H9 (cell line): ENCODE results near the gene PGRMC1. TPM values are rescaled to one million over a fixed set of nuclear protein-coding genes. Genes with fewer than 3 reads are reported as not detected.

ENCODE experiments used
- DNase-seq: peaks from one replicate; pipeline ENCODE4 v3.0.0-alpha.2; 2017
- H2AFZ ChIP-seq: one replicate; pipeline ENCODE4 v1.6.1; 2013; ENCODE audit warnings: mild to moderate bottlenecking, low read length, control low read depth, moderate library complexity
- H2AK5ac ChIP-seq: 2 replicates; pipeline ENCODE4 v1.6.1; 2013; ENCODE audit warnings: low read length, control low read depth, mixed read lengths; ENCODE audit not compliant: insufficient read length
- H2BK120ac ChIP-seq: one replicate; pipeline ENCODE4 v1.6.1; 2013; ENCODE audit warnings: low read depth, mild to moderate bottlenecking, low read length, control low read depth, inconsistent platforms; ENCODE audit not compliant: poor library complexity, severe bottlenecking
- H2BK12ac ChIP-seq: 2 replicates; pipeline ENCODE4 v1.6.1; 2013; ENCODE audit warnings: low read length, control low read depth, mixed read lengths, low read depth; ENCODE audit not compliant: insufficient read length
- H2BK15ac ChIP-seq: 2 replicates; pipeline ENCODE4 v1.6.1; 2013; ENCODE audit warnings: low read depth, low read length, control low read depth
- H2BK20ac ChIP-seq: one replicate; pipeline ENCODE4 v1.6.1; 2013; ENCODE audit warnings: low read depth, mild to moderate bottlenecking, low read length, control low read depth, inconsistent platforms; ENCODE audit not compliant: poor library complexity, severe bottlenecking
- H2BK5ac ChIP-seq: 2 replicates; pipeline ENCODE4 v1.6.1; 2013; ENCODE audit warnings: low read length, control low read depth, mixed read lengths; ENCODE audit not compliant: insufficient read length
- H3K14ac ChIP-seq: 2 replicates; pipeline ENCODE4 v1.6.1; 2013; ENCODE audit warnings: low read length, control low read depth; ENCODE audit not compliant: insufficient read depth
- H3K18ac ChIP-seq: 2 replicates; pipeline ENCODE4 v1.6.1; 2013; ENCODE audit warnings: low read depth, mild to moderate bottlenecking, mixed read lengths, low read length, control low read depth; ENCODE audit not compliant: insufficient read length
- H3K23ac ChIP-seq: 2 replicates; pipeline ENCODE4 v1.6.1; 2013; ENCODE audit warnings: low read length, control low read depth, mixed read lengths, low read depth; ENCODE audit not compliant: insufficient read length
- H3K23me2 ChIP-seq: 2 replicates; pipeline ENCODE4 v1.6.1; 2013; ENCODE audit warnings: low read depth, mild to moderate bottlenecking, mixed read lengths, low read length, control low read depth; ENCODE audit not compliant: insufficient read length, poor library complexity, severe bottlenecking
- H3K27ac ChIP-seq: 2 replicates; pipeline ENCODE4 v1.5.1; 2013; ENCODE audit warnings: low read length, control low read depth, mixed read lengths, low read depth; ENCODE audit not compliant: insufficient read length
- H3K27me3 ChIP-seq: 2 replicates; pipeline ENCODE4 v1.6.1; 2013; ENCODE audit warnings: low read length, control low read depth, inconsistent platforms; ENCODE audit not compliant: insufficient read depth
- H3K4ac ChIP-seq: 2 replicates; pipeline ENCODE4 v1.6.1; 2013; ENCODE audit warnings: low read depth, mild to moderate bottlenecking, control low read depth, inconsistent platforms, low read length, moderate library complexity
- H3K4me1 ChIP-seq: 2 replicates; pipeline ENCODE4 v1.6.1; 2013; ENCODE audit warnings: low read length, control low read depth, inconsistent platforms; ENCODE audit not compliant: insufficient read depth
- H3K4me2 ChIP-seq: 2 replicates; pipeline ENCODE4 v1.6.1; 2013; ENCODE audit warnings: low read length, control low read depth, mixed read lengths; ENCODE audit not compliant: insufficient read length, insufficient read depth
- H3K56ac ChIP-seq: 2 replicates; pipeline ENCODE4 v1.6.1; 2013; ENCODE audit warnings: low read depth, mild to moderate bottlenecking, mixed read lengths, low read length, control low read depth; ENCODE audit not compliant: insufficient read length
- H3K79me1 ChIP-seq: 2 replicates; pipeline ENCODE4 v1.6.1; 2013; ENCODE audit warnings: low read depth, mild to moderate bottlenecking, moderate library complexity, low read length, control low read depth, inconsistent platforms; ENCODE audit not compliant: insufficient read depth, poor library complexity, severe bottlenecking
- H3K79me2 ChIP-seq: 2 replicates; pipeline ENCODE4 v1.6.1; 2013; ENCODE audit warnings: low read length, control low read depth, inconsistent platforms; ENCODE audit not compliant: insufficient read depth
- H3K9ac ChIP-seq: 2 replicates; pipeline ENCODE4 v1.6.1; 2013; ENCODE audit warnings: low read length, control low read depth, mixed read lengths; ENCODE audit not compliant: insufficient read length; ENCODE audit errors: extremely low read depth
- H3K9me3 ChIP-seq: one replicate; pipeline ENCODE4 v1.6.1; 2013; ENCODE audit warnings: low read depth, low read length, inconsistent platforms; ENCODE audit not compliant: control insufficient read depth
- H3T11ph ChIP-seq: one replicate; pipeline ENCODE4 v1.6.1; 2013; ENCODE audit warnings: mild to moderate bottlenecking, low read length, control low read depth, inconsistent platforms
- H4K20me1 ChIP-seq: one replicate; pipeline ENCODE4 v1.6.1; 2013; ENCODE audit not compliant: control insufficient read depth, insufficient read length, insufficient read depth
- H4K5ac ChIP-seq: 2 replicates; pipeline ENCODE4 v1.6.1; 2013; ENCODE audit warnings: low read depth, mild to moderate bottlenecking, mixed read lengths, low read length, control low read depth; ENCODE audit not compliant: insufficient read length
- H4K8ac ChIP-seq: replicated peaks from 2 replicates; pipeline ENCODE4 v1.6.1; 2013; ENCODE audit warnings: low read length, control low read depth, mixed read lengths, low read depth; ENCODE audit not compliant: insufficient read length
- H4K91ac ChIP-seq: 2 replicates; pipeline ENCODE4 v1.6.1; 2013; ENCODE audit warnings: low read depth, mild to moderate bottlenecking, moderate library complexity, mixed read lengths, low read length, control low read depth; ENCODE audit not compliant: insufficient read length
- H3K27ac Mint-ChIP-seq, 3 experiments: 2 replicates in 2 of 3; 3 replicates in 1 of 3; pipeline ENCODE4 v1.8.0; 2020 to 2021; ENCODE audit warnings: mixed read lengths in 3 of 3, mild to moderate bottlenecking in 1 of 3, moderate library complexity in 1 of 3
- H3K27me3 Mint-ChIP-seq: 2 replicates; pipeline ENCODE4 v1.8.0; 2021; ENCODE audit warnings: low read depth, mild to moderate bottlenecking, moderate library complexity, mixed read lengths
- H3K36me3 Mint-ChIP-seq, 3 experiments: 2 replicates in 2 of 3; 3 replicates in 1 of 3; pipeline ENCODE4 v1.8.0; 2020 to 2021; ENCODE audit warnings: low read depth in 3 of 3, mixed read lengths in 3 of 3; ENCODE audit not compliant: insufficient read depth in 1 of 3
- H3K4me1 Mint-ChIP-seq, 2 experiments: 2 replicates each; pipeline ENCODE4 v1.8.0; 2020; ENCODE audit warnings: mixed read lengths in 2 of 2
- H3K4me3 Mint-ChIP-seq, 2 experiments: 2 replicates in 1 of 2; 3 replicates in 1 of 2; pipeline ENCODE4 v1.8.0; 2020 to 2021; ENCODE audit warnings: mild to moderate bottlenecking in 2 of 2, mixed read lengths in 2 of 2, moderate library complexity in 1 of 2
- H3K9me3 Mint-ChIP-seq, 2 experiments: 2 replicates in 1 of 2; 3 replicates in 1 of 2; pipeline ENCODE4 v1.8.0; 2020; ENCODE audit warnings: mild to moderate bottlenecking in 2 of 2, mixed read lengths in 2 of 2, moderate library complexity in 1 of 2
- total RNA-seq: library from RNA; stranded (reverse); gene quantifications from 2 replicates; pipeline ENCODE4 v1.2.1, GENCODE V29; 2021
- TF ChIP-seq, protein P1 (sequence below): fragments of 200-600 bp; sonication (generic); conservative IDR thresholded peaks from 3 replicates; pipeline ENCODE4 v1.8.0; 2021; ENCODE audit warnings: antibody characterized with exemption, mild to moderate bottlenecking

The PGRMC1 gene
- total RNA-seq, 1 experiment from 2014 or later, result 133 TPM

DNA sequence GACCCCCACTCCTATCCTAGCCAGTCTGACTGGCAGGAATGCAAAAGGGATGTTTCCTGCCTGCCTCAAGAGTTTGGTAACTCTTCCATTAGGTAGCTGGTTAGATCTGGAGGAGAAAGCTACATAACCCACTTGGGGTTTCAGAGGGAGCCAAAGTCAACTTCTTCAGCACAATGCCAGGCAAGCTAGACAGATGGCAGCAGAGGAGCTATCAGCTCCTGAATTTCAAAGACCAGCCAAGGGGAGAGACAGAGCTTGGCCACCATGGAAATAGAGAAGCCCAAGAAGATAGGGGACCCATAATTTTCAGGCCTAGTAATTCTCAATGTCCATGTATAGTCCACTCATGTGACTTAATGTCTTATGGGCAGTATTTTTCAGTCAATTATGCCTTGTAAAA is 56.4 kb downstream of the PGRMC1 start:
- Histone ChIP-seq H2BK120ac (no peak overlapping the region), H4K5ac (no peak overlapping the region), H3T11ph (no peak overlapping the region), H3K18ac (no peak overlapping the region), H3K23me2 (no peaks in the 10 kb centered on the region), H3K4ac (no peak overlapping the region), H4K91ac (no peak overlapping the region), H3K4me1 (no peaks in the 10 kb centered on the region), H3K27me3 (no peaks in the 10 kb centered on the region), H2BK5ac (no peak overlapping the region), H3K9me3 (peaks cover 20% of the 10 kb centered on the region), H3K14ac (no peak overlapping the region), H3K9ac (no peak overlapping the region), H2AK5ac (no peak overlapping the region), H2BK20ac (no peak overlapping the region), H4K8ac (no peak overlapping the region), H3K27ac (no peak overlapping the region), H3K23ac (no peak overlapping the region), H3K79me2 (no peaks in the 10 kb centered on the region), H3K79me1 (no peaks in the 10 kb centered on the region), H3K56ac (no peak overlapping the region), H3K4me2 (no peak overlapping the region), H4K20me1 (no peaks in the 10 kb centered on the region), H2BK15ac (no peak overlapping the region), H2BK12ac (no peak overlapping the region), H2AFZ (no peak overlapping the region)
- H3K27me3 Mint-ChIP-seq, result no peaks in the 10 kb centered on the region
- H3K36me3 Mint-ChIP-seq, result peaks cover 0 to 4% (median 2%) of the 10 kb centered on the region in 3 experiments; a peak in 2 of 7 replicates
- peaks cover 59 to 68% of the 10 kb centered on the region in 2 experiments for H3K9me3 Mint-ChIP-seq
- no peak overlapping the region for H3K27ac Mint-ChIP-seq
- TF ChIP-seq, protein P1, sequence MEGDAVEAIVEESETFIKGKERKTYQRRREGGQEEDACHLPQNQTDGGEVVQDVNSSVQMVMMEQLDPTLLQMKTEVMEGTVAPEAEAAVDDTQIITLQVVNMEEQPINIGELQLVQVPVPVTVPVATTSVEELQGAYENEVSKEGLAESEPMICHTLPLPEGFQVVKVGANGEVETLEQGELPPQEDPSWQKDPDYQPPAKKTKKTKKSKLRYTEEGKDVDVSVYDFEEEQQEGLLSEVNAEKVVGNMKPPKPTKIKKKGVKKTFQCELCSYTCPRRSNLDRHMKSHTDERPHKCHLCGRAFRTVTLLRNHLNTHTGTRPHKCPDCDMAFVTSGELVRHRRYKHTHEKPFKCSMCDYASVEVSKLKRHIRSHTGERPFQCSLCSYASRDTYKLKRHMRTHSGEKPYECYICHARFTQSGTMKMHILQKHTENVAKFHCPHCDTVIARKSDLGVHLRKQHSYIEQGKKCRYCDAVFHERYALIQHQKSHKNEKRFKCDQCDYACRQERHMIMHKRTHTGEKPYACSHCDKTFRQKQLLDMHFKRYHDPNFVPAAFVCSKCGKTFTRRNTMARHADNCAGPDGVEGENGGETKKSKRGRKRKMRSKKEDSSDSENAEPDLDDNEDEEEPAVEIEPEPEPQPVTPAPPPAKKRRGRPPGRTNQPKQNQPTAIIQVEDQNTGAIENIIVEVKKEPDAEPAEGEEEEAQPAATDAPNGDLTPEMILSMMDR, result peak; percentile 20; the same call in 1 of the 3 replicates
- peaks cover 7 to 9% of the 10 kb centered on the region in 2 experiments; a peak in 3 of 4 replicates for H3K4me1 Mint-ChIP-seq
- DNase-seq, result no peak
- H3K4me3 Mint-ChIP-seq, result no peak overlapping the region

Other genes with a start within 250 kb of the PGRMC1 start
- gene CT47C1, start 163.3 kb upstream of the PGRMC1 start, total RNA-seq, result not detected in 2 replicates
- gene KIAA1210, start 108.5 kb upstream of the PGRMC1 start, total RNA-seq, result not detected in 2 replicates
- gene SLC25A43, start 163.1 kb downstream of the PGRMC1 start, total RNA-seq, result 3.7 and 4.2 TPM in 2 replicates
- 454 and 472 TPM in 2 replicates for gene SLC25A5, start 232.2 kb downstream of the PGRMC1 start, total RNA-seq